ENCODE data around the gene OGFOD1.

The OGFOD1 gene

GRCh38 chr16:56424791-56425438 is 26.4 kb upstream of the OGFOD1 start:
- H3K4me3 ChIP-seq (ENCODE audit: low read length), result peak overlapping the region; percentile 79
- no peak for DNase-seq (ENCODE audit: low read depth, low spot score)

GRCh38 chr16:56425439-56425832 is 25.9 kb upstream of the OGFOD1 start, which contains the start of gene AMFR:
AMFR (minus strand) TSS chr16:56425545; CDS start chr16:56425327, 218 bp downstream.
- DNase-seq (ENCODE audit: low read depth, low spot score), result peak; percentile 54
- peak within 1 kb of the TSS; percentile 79 for H3K4me3 ChIP-seq (ENCODE audit: low read length)

- DNase-seq (ENCODE audit: low read depth, low spot score), result no peak
These were observed 24.8 kb upstream of the OGFOD1 start for GRCh38 chr16:56426585-56426984.

GRCh38 chr16:56428091-56428490 is 23.3 kb upstream of the OGFOD1 start:
- H3K4me3 ChIP-seq (ENCODE audit: low read length), result no peak overlapping the region
- no peak for DNase-seq (ENCODE audit: low read depth, low spot score)

More at GRCh38 chr16:56426585-56426984, 24.8 kb upstream of the OGFOD1 start:
- no peak overlapping the region for H3K4me3 ChIP-seq (ENCODE audit: low read length)

- no peak for DNase-seq (ENCODE audit: low read depth, low spot score)
These were observed 15.1 kb upstream of the OGFOD1 start for GRCh38 chr16:56436258-56436657.

DNA sequence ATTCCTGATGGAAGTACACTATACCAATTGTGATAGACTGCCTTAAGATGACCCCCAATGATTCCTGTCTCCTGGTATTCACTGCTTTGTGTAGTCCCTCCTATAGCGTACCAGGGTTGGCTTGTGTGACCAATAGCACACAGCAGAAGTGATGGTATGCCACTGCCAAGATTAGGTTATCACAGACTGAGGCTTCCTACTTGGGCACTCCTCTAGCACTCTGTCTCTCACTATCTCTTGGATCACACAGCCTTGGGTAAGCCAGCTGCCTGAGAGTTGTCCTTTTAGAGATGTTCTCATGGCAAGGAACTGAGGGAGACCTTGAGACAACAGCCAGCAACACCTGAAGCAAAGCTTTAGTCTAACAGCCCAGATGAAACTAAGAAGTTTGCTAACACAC is 13.3 kb upstream of the OGFOD1 start:
- no peak overlapping the region for H3K4me3 ChIP-seq (ENCODE audit: low read length)
- DNase-seq (ENCODE audit: low read depth, low spot score), result no peak

More at GRCh38 chr16:56436258-56436657, 15.1 kb upstream of the OGFOD1 start:
- no peak overlapping the region for H3K4me3 ChIP-seq (ENCODE audit: low read length)

- DNase-seq (ENCODE audit: low read depth, low spot score), result no peak
- H3K4me3 ChIP-seq (ENCODE audit: low read length), result no peak overlapping the region
These were observed 4.1 kb upstream of the OGFOD1 start for GRCh38 chr16:56447286-56447685.

GRCh38 chr16:56448005-56448404 is 3.3 kb upstream of the OGFOD1 start:
- no peak overlapping the region for H3K4me3 ChIP-seq (ENCODE audit: low read length)
- no peak for DNase-seq (ENCODE audit: low read depth, low spot score)

- DNase-seq (ENCODE audit: low read depth, low spot score), result no peak
- H3K4me3 ChIP-seq (ENCODE audit: low read length), result peak overlapping the region; percentile 76
These were observed 924 bp upstream of the OGFOD1 start for GRCh38 chr16:56450275-56450985.

DNA sequence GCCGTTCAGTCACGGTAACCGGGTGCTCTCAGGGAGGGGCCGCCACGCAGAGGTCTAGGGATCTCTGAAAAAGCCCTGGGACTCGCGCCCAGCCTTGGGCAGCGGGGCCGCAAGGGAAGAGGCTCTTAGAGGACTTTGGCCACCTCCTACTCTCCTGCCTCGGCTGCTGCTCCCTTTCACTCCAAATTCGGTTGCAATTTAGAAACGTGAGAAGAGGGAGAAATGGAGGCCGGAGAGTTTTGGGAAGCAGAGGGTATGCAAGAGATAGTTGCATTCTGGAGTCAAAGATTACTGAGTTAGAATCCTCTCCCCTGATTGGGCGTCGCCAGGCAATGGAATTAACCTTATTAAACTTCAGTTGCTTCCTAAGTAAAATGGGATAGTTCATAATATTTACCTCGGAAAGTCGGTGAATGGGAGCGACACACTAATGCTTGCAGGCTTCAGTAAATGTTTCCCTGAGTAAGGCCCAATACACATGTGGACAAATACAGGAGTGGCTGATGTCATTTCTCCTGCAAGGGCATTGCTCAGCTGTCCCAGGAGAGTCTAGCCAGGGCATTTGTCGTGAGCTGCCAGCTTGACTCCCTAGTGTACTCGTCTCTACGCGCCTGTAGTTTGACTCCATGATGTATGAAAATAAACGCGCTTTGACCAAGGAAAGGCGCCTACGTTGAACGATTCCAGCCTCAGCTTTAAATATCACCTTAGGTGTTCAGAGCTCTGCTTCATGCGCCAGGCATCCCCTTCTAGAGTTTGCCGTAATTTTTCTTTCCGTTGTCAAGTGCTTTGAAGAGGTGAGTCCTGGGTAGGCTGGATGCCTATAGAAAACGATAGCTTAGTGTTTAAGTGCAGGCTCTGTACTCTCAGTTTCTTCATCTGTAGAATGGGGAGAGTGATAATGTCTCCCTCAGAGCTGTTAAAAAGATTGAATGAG is 667 bp downstream of the OGFOD1 start:
- no peak for DNase-seq (ENCODE audit: low read depth, low spot score)
- H3K4me3 ChIP-seq (ENCODE audit: low read length), result peak overlapping the region; percentile 76

GRCh38 chr16:56457927-56458470 is 6.6 kb downstream of the OGFOD1 start:
- DNase-seq (ENCODE audit: low read depth, low spot score), result no peak
- H3K4me3 ChIP-seq (ENCODE audit: low read length), result no peak overlapping the region

DNA sequence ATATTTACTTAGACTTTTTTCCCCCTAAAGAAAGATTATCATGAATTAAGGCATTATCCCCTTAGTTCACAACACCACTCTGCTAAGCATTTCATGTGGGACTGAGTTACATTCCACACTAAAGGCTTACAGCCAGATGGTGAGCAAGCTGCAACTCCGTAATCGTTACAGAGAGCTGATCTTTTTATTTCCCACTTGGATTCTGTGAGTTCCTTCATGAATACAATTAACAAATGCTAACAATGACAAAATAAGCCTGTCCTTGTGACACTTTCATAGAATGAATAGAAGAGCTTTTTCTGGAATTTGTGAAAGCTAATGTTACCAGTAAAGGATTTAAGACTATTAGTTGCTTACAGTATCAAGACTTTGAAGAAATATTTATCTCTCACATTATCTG is 8.7 kb downstream of the OGFOD1 start:
- no peak for DNase-seq (ENCODE audit: low read depth, low spot score)

GRCh38 chr16:56462064-56462796 is 10.9 kb downstream of the OGFOD1 start:
- H3K4me3 ChIP-seq (ENCODE audit: low read length), result no peak overlapping the region
- DNase-seq (ENCODE audit: low read depth, low spot score), result no peak

More for the DNA sequence above, 8.7 kb downstream of the OGFOD1 start:
- no peak overlapping the region for H3K4me3 ChIP-seq (ENCODE audit: low read length)

GRCh38 chr16:56463153-56463552 is 11.8 kb downstream of the OGFOD1 start:
- H3K4me3 ChIP-seq (ENCODE audit: low read length), result no peak overlapping the region
- DNase-seq (ENCODE audit: low read depth, low spot score), result no peak

DNA sequence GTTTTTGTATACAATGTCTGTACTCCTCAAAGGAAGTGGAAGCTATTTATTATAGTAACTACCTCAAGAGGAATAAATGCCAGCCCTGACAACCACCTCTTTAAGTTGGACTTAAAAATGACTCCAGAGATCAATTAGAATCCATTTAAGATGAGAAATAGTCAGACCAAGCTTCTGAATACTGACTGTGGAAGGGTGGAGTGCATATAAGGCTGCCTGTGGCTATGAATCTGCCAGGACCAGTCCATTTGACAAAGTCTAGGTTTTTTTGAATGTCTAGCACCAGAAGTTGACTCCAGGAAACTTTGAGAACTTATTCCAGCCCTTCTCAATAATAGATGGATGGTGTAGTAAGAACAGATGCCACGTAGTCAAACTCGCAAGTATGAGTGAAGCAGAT is 15.0 kb downstream of the OGFOD1 start:
- no peak overlapping the region for H3K4me3 ChIP-seq (ENCODE audit: low read length)
- no peak for DNase-seq (ENCODE audit: low read depth, low spot score)

GRCh38 chr16:56468800-56469199 is 17.4 kb downstream of the OGFOD1 start:
- no peak for DNase-seq (ENCODE audit: low read depth, low spot score)
- H3K4me3 ChIP-seq (ENCODE audit: low read length), result no peak overlapping the region

DNA sequence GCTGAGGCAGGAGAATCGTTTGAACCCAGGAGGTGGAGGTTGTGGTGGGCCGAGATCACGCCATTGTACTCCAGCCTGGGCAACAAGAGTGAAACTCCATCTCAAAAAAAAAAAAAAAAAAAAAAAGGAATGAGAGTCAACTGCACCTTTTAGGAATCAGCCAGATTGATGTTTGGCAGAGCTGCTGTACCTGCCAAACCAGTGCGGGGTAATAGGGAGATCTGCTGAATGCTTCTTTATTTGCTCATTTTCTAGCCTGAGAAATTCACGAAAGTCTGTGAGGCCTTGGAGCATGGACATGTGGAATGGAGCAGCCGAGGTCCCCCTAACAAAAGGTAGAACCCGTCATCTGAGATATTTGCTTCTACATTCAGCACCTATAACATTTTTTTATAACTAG is 18.4 kb downstream of the OGFOD1 start:
- DNase-seq (ENCODE audit: low read depth, low spot score), result no peak
- no peak overlapping the region for H3K4me3 ChIP-seq (ENCODE audit: low read length)

GRCh38 chr16:56470232-56470631 is 18.9 kb downstream of the OGFOD1 start:
- DNase-seq (ENCODE audit: low read depth, low spot score), result no peak
- no peak overlapping the region for H3K4me3 ChIP-seq (ENCODE audit: low read length)

GRCh38 chr16:56470666-56471065 is 19.3 kb downstream of the OGFOD1 start:
- no peak for DNase-seq (ENCODE audit: low read depth, low spot score)
- H3K4me3 ChIP-seq (ENCODE audit: low read length), result no peak overlapping the region
